Measurements from ENCODE around the gene RPTOR. TPM values are rescaled to one million over a fixed set of nuclear protein-coding genes. Genes with fewer than 3 reads are reported as not detected.

RPTOR gene
- total RNA-seq, 1 experiment from 2014 or later, result 25.1 TPM

GRCh38 chr17:80631142-80632045 lies 86.8 kb downstream of the RPTOR start:
- Histone ChIP-seq H3K18ac (ENCODE audit: insufficient read length, low read depth, low read length) (no peak overlapping the region), H3K23me2 (ENCODE audit: insufficient read length, low read depth, low read length, poor library complexity, severe bottlenecking) (no peaks in the 10 kb centered on the region), H4K20me1 (ENCODE audit: control insufficient read depth, insufficient read depth, insufficient read length) (no peaks in the 10 kb centered on the region), H3K9me3 (ENCODE audit: control insufficient read depth, low read depth, low read length) (no peaks in the 10 kb centered on the region), H2AK5ac (ENCODE audit: insufficient read length, low read length) (no peak overlapping the region), H3K79me2 (ENCODE audit: insufficient read depth, low read length) (peaks cover 5% of the 10 kb centered on the region; the same call in 1 of the 2 replicates), H3K4ac (ENCODE audit: low read depth, low read length) (no peak overlapping the region), H3K4me1 (ENCODE audit: insufficient read depth, low read length) (no peaks in the 10 kb centered on the region), H3T11ph (ENCODE audit: low read length) (no peak overlapping the region), H2AFZ (ENCODE audit: low read length) (no peak overlapping the region), H3K56ac (ENCODE audit: insufficient read length, low read depth, low read length) (no peak overlapping the region), H2BK12ac (ENCODE audit: insufficient read length, low read depth, low read length) (no peak overlapping the region), H3K27me3 (ENCODE audit: insufficient read depth, low read length) (no peaks in the 10 kb centered on the region), H3K27ac (ENCODE audit: insufficient read length, low read depth, low read length) (no peak overlapping the region), H2BK15ac (ENCODE audit: low read depth, low read length) (no peak overlapping the region), H3K23ac (ENCODE audit: insufficient read length, low read depth, low read length) (no peak overlapping the region), H4K5ac (ENCODE audit: insufficient read length, low read depth, low read length) (no peak overlapping the region), H3K9ac (ENCODE audit: extremely low read depth, insufficient read length, low read length) (no peak overlapping the region), H3K4me2 (ENCODE audit: insufficient read depth, insufficient read length, low read length) (no peak overlapping the region), H3K14ac (ENCODE audit: insufficient read depth, low read length) (no peak overlapping the region), H2BK120ac (ENCODE audit: low read depth, low read length, poor library complexity, severe bottlenecking) (no peak overlapping the region), H4K8ac (replicated peaks; ENCODE audit: insufficient read length, low read depth, low read length) (no peak overlapping the region), H2BK5ac (ENCODE audit: insufficient read length, low read length) (no peak overlapping the region), H3K79me1 (ENCODE audit: insufficient read depth, low read depth, low read length, poor library complexity, severe bottlenecking) (peaks cover 4% of the 10 kb centered on the region), H4K91ac (ENCODE audit: insufficient read length, low read depth, low read length) (no peak overlapping the region), H2BK20ac (ENCODE audit: low read depth, low read length, poor library complexity, severe bottlenecking) (no peak overlapping the region)
- no peak overlapping the region for H3K4me3 Mint-ChIP-seq
- no peak for TF ChIP-seq CTCF (conservative IDR thresholded peaks at IDR 0.05)
- H3K27me3 Mint-ChIP-seq (ENCODE audit: low read depth), result no peaks in the 10 kb centered on the region; the same call in 1 of the 2 replicates
- H3K9me3 Mint-ChIP-seq, result no peaks in the 10 kb centered on the region
- WGBS (ENCODE audit: extremely low coverage, insufficient read length, low lambda C conversion rate), result no CpG with 5 or more reads among the region's 10 CpGs
- H3K4me1 Mint-ChIP-seq, result peaks cover 9 to 11% of the 10 kb centered on the region in 2 experiments
- no peak for DNase-seq
- peaks cover 3 to 5% (median 3%) of the 10 kb centered on the region in 3 experiments; a peak in 4 of 7 replicates for H3K36me3 Mint-ChIP-seq (ENCODE audit: insufficient read depth in 1 of 3, low read depth in 3 of 3)
- peak overlapping the region in 1 of 3 experiments; percentile 13; a peak in 1 of 7 replicates for H3K27ac Mint-ChIP-seq

Measured in H9 (cell line).